Activated T-helper 1 cell treated with anti-CD3 and anti-CD28 coated beads, Interleukin-2, amount 50 U/mL, for 16 hours (primary cell): ENCODE measurements around the gene DIS3L2.
"Not testable (repeated sequence)": the region's sequence is repeated elsewhere in the genome, so short reads cannot be mapped to it uniquely, and the experiment has no call there.

ENCODE experiments used
- DNase-seq, 2 donors: peaks; one replicate each; pipeline ENCODE4 v3.0.0-alpha.2; 2020; ENCODE audit warnings: low read depth in 1 of 2, low spot score in 1 of 2

The DIS3L2 gene

GRCh38 chr2:232170396-232170795 is 208.9 kb downstream of the DIS3L2 start:
- no peak for DNase-seq

DNA sequence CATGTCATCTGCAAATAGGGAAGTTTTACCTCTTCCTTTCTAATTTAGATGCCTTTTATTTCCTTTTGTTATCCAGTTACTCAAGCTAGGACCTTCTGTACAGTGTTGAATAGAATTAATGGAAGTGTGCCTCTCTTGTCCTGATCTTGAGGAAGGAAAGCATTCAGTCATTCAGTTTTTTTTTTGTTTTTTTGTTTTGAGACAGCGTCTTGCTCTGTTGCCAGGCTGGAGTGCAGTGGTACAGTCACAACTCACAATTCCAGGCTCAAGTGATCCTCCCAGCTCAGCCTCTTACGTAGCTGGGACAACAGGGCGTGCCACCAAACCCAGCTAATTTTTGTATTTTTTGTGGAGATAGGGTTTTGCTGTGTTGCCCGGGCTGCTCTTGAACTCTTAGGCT is 213.1 kb downstream of the DIS3L2 start:
- no peak for DNase-seq

GRCh38 chr2:232176587-232176986 is 215.1 kb downstream of the DIS3L2 start:
- DNase-seq, result not testable (repeated sequence)

- DNase-seq, result no peak
Measured at GRCh38 chr2:232183279-232183678, 221.8 kb downstream of the DIS3L2 start.

GRCh38 chr2:232184346-232184745 is 222.8 kb downstream of the DIS3L2 start:
- no peak for DNase-seq

- DNase-seq, result no peak
Measured at GRCh38 chr2:232190796-232191195, 229.3 kb downstream of the DIS3L2 start.

- DNase-seq, result no peak
Measured at GRCh38 chr2:232195487-232195886, 234.0 kb downstream of the DIS3L2 start.

DNA sequence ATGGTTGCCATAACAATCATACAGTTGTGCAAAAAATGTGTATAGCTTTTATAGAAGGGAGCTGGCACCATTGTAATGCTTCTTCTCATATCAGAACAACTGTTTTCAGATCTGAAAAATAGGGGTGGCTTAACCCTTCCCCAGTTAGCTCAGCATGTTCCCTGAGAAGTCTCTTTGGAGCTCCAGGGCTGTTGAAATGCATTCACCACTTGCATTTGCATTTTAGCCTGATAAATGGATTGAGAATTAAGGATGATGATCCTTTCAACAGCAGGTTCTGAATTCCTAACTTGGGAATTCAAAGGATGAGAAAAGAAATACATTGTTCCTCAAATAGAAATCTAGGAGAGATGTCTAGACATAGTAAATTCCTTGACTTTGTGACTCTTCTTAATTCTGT is 235.3 kb downstream of the DIS3L2 start:
- no peak for DNase-seq

DNA sequence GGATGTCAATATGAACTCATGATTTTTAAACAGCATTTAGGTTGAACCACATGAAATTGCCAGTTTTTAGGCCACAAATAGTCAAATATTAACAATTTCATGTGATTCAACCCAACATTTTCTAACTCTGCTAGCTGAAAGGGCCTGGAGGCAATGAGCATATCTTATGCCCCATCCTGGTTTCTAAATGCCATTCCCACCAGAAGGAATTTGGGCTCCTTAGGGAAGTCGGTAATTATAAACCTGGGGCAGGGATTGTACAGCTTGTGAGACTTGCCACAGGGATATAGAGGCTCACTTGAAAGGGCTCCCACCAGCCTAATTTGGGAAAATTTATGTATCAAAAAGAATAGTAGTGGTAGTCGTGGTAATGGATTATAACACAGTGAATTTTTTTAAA is 238.7 kb downstream of the DIS3L2 start:
- DNase-seq, result no peak

- no peak for DNase-seq
Measured at GRCh38 chr2:232203166-232203891, 241.8 kb downstream of the DIS3L2 start.

DNA sequence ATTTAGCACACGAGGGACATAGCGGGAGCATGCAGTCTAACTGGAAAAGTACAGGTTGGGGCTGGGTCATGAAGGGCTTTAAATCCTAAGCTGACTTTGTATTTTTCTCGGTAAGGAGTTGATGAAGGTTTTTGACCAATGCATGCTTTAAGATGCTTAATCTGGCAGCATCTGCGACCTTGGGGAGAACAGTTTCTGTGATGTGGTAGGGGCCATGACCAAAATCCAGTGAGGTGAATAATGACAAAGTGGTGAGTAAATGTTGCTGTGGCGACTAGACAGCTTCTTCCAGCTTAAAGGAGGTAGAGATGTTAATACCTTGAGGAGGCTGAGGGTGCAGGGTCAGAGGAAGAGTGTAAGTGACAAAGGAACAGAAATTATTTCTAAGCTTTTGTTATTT is 242.4 kb downstream of the DIS3L2 start:
- DNase-seq, result no peak

- DNase-seq, result no peak
Measured at GRCh38 chr2:232204457-232204931, 243.0 kb downstream of the DIS3L2 start.

- no peak for DNase-seq
Measured at GRCh38 chr2:232207174-232207573, 245.7 kb downstream of the DIS3L2 start.

GRCh38 chr2:232210306-232210705 is 248.8 kb downstream of the DIS3L2 start:
- DNase-seq, result no peak

- DNase-seq, result no peak
Measured at GRCh38 chr2:232211743-232212686, 250.5 kb downstream of the DIS3L2 start.

DNA sequence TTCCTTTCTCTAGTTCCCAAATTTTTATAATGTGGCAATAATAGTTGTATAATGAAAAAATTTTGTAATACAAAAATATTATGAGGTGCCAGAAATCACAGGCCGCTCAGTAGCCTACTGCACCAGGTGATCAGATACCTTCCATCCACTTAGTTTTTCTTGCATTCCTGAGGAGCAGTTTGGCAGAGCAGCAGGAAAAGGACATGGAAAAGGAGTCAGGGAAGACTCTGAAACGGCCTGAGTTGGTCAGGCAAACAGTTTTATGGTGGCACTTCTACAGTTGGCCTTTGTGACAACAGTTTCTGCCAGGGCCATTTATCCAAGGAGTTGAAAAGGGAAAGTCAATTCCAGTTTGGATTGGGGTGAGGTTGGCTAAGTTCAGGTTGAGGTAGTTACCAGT is 251.7 kb downstream of the DIS3L2 start:
- DNase-seq, result no peak

- no peak for DNase-seq
Measured at GRCh38 chr2:232214053-232214452, 252.5 kb downstream of the DIS3L2 start.

GRCh38 chr2:232216028-232216427 is 254.5 kb downstream of the DIS3L2 start:
- DNase-seq, result no peak

DNA sequence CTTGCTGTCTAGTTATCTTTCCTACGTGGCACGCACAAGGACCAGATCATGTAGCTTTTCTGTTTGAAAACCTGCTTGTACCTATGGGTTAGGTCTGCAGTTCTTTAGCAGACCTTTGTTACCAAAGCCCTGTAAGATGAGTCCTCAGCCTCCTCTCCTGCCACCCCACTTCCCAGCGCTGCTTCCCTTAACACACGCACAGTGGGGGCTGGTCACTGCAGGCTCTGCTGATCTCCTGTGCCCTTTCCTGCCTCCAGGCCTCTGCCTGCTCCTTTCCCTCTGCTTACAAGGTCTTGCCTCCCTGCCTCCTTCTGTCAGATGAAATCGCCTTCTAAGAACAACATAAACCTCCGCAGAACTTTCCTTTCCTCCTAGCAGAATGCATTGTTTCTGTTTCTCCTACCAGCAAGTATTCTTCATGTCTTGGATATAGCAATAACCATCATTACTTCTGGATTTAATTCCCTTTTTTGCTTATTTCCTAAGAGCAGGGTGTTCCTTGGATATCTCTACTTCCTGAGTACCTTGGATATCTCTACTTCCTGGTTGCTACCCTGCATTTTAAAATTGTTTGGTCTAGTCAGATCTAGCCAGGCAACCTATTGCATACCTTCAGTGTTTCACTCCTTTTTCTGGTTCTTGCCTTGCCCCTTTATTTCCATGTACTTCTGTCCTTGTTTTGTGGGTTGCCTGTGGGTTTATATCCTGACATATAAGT is 257.4 kb downstream of the DIS3L2 start:
- no peak for DNase-seq

GRCh38 chr2:232219496-232219870 is 258.0 kb downstream of the DIS3L2 start:
- no peak for DNase-seq

- DNase-seq, result no peak
Measured at GRCh38 chr2:232219932-232220331, 258.4 kb downstream of the DIS3L2 start.

DNA sequence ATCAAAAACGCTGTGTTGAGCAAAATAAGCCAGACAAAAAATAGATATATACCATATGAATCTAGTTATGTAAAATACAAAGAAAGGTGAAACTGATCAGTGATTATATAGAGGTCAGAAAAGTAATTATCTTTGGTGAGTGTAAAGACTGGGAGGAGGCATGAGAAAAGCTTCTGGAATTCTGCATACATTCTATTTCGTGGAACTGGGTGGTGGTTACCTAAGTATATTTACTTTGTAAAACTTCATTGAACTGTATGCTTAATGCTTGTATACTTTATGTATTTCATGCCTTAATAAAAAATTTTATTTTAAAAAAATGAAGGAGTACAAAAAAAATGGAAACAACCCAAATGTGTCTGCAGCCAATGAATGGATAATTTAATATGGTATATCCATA is 263.9 kb downstream of the DIS3L2 start:
- DNase-seq, result no peak
